Endodermal cell (in vitro differentiated cells): ENCODE measurements around the gene RNF220. TPM values are rescaled to one million over a fixed set of nuclear protein-coding genes. Genes with fewer than 3 reads are reported as not detected.

ENCODE experiments used
- DNase-seq: peaks from one replicate; pipeline ENCODE4 v3.0.0-alpha.2; 2017
- H3K27ac ChIP-seq: 2 replicates; pipeline ENCODE4 v1.5.1; 2013; ENCODE audit warnings: mild to moderate bottlenecking, low read depth, low read length, moderate library complexity
- H3K27me3 ChIP-seq: 2 replicates; pipeline ENCODE4 v1.6.1; 2013; ENCODE audit warnings: mild to moderate bottlenecking, low read length, moderate library complexity; ENCODE audit not compliant: insufficient read depth, control insufficient read depth, poor library complexity, severe bottlenecking
- H3K36me3 ChIP-seq: 2 replicates; pipeline ENCODE4 v1.7.0; 2013; ENCODE audit warnings: mild to moderate bottlenecking, low read length, moderate library complexity; ENCODE audit not compliant: control insufficient read depth, insufficient read depth
- H3K4me1 ChIP-seq: one replicate; pipeline ENCODE4 v1.7.0; 2013; ENCODE audit warnings: low read length; ENCODE audit not compliant: control insufficient read depth, insufficient read depth
- H3K4me3 ChIP-seq: 2 replicates; pipeline ENCODE4 v1.5.1; 2013; ENCODE audit warnings: mild to moderate bottlenecking, low read length, moderate library complexity
- H3K9ac ChIP-seq: 2 replicates; pipeline ENCODE4 v1.6.1; 2013; ENCODE audit warnings: mild to moderate bottlenecking, low read length, moderate library complexity; ENCODE audit not compliant: poor library complexity, severe bottlenecking; ENCODE audit errors: extremely low read depth
- H3K9me3 ChIP-seq: 2 replicates; pipeline ENCODE4 v1.6.1; 2013; ENCODE audit warnings: mild to moderate bottlenecking, low read length, moderate library complexity; ENCODE audit not compliant: control insufficient read depth
- H3K27ac Mint-ChIP-seq: 2 replicates; pipeline ENCODE4 v1.8.0; 2020; ENCODE audit warnings: mixed read lengths
- H3K27me3 Mint-ChIP-seq: 2 replicates; pipeline ENCODE4 v1.8.0; 2021; ENCODE audit warnings: mild to moderate bottlenecking, mixed read lengths; ENCODE audit not compliant: insufficient read depth
- H3K36me3 Mint-ChIP-seq: 2 replicates; pipeline ENCODE4 v1.8.0; 2020; ENCODE audit warnings: low read depth, mixed read lengths
- H3K4me1 Mint-ChIP-seq: 2 replicates; pipeline ENCODE4 v1.8.0; 2020; ENCODE audit warnings: mixed read lengths
- H3K4me3 Mint-ChIP-seq: 2 replicates; pipeline ENCODE4 v1.8.0; 2020; ENCODE audit warnings: mild to moderate bottlenecking, moderate library complexity, mixed read lengths
- H3K9me3 Mint-ChIP-seq: 2 replicates; pipeline ENCODE4 v1.8.0; 2020; ENCODE audit warnings: mild to moderate bottlenecking, mixed read lengths
- CTCF ChIP-seq: fragments of 200-600 bp; sonication (generic); conservative IDR thresholded peaks from 2 replicates; pipeline ENCODE4 v1.5.0; 2021; ENCODE audit warnings: antibody characterized with exemption, mild to moderate bottlenecking
- WGBS, 2 experiments: methylation state at CpG; one replicate each; pipeline versions ENCODE4 v1.1.5 to v1.1.7; 2013; ENCODE audit warnings: missing lambda C conversion rate in 2 of 2, mixed read lengths in 1 of 2; ENCODE audit not compliant: insufficient coverage in 1 of 2, insufficient read length in 1 of 2; 5-methylcytosine and 5-hydroxymethylcytosine counted together
- total RNA-seq, 2 donors: library from RNA; stranded (reverse); fragmentation: NEBNext Ultra II Directional in 1 of 2; extraction: Animal tissue kit (Norgen Biotek cat#: 25700) in 1 of 2; gene quantifications; 2 replicates in 1 of 2; 3 replicates in 1 of 2; pipeline ENCODE4 v1.2.1, GENCODE V29; 2021

Gene RNF220
- total RNA-seq, 2 donors from 2014 or later, result 94.6 to 95.5 TPM

GRCh38 chr1:44367944-44368343 is 37.1 kb upstream of the RNF220 start:
- H3K27me3 ChIP-seq, result no peaks in the 10 kb centered on the region
- no peak overlapping the region for H3K27ac ChIP-seq
- no peak for TF ChIP-seq CTCF
- DNase-seq, result no peak
- H3K27ac Mint-ChIP-seq, result no peak overlapping the region
- no peaks in the 10 kb centered on the region for H3K36me3 Mint-ChIP-seq
- no peaks in the 10 kb centered on the region for H3K36me3 ChIP-seq
- H3K4me3 Mint-ChIP-seq, result no peak overlapping the region
- no peaks in the 10 kb centered on the region for H3K9me3 Mint-ChIP-seq
- no peaks in the 10 kb centered on the region for H3K9me3 ChIP-seq
- H3K4me1 ChIP-seq, result no peaks in the 10 kb centered on the region
- H3K4me1 Mint-ChIP-seq, result no peaks in the 10 kb centered on the region
- H3K4me3 ChIP-seq, result no peak overlapping the region
- 100% methylated on average over 1 of the region's 1 CpG; no CpG with 5 or more reads in 1 of the 2 experiments for WGBS, 2 experiments
- H3K27me3 Mint-ChIP-seq, result peaks cover 16% of the 10 kb centered on the region
- no peak overlapping the region for H3K9ac ChIP-seq

- TF ChIP-seq CTCF, result no peak
- H3K4me1 Mint-ChIP-seq, result no peaks in the 10 kb centered on the region
- H3K4me1 ChIP-seq, result no peaks in the 10 kb centered on the region
- no peaks in the 10 kb centered on the region for H3K9me3 ChIP-seq
- peak; percentile 58 for DNase-seq
- peaks cover 16% of the 10 kb centered on the region for H3K27me3 Mint-ChIP-seq
- H3K27me3 ChIP-seq, result no peaks in the 10 kb centered on the region
- no peak overlapping the region for H3K9ac ChIP-seq
- no peaks in the 10 kb centered on the region for H3K36me3 ChIP-seq
- H3K27ac Mint-ChIP-seq, result no peak overlapping the region
- no peaks in the 10 kb centered on the region for H3K36me3 Mint-ChIP-seq
- H3K4me3 ChIP-seq, result no peak overlapping the region
- no peak overlapping the region for H3K27ac ChIP-seq
- no peaks in the 10 kb centered on the region for H3K9me3 Mint-ChIP-seq
- 84 to 85% methylated on average over 9 to 12 of the region's 12 CpGs for WGBS, 2 experiments
- H3K4me3 Mint-ChIP-seq, result no peak overlapping the region
Measured at GRCh38 chr1:44368471-44369151, 36.4 kb upstream of the RNF220 start.

GRCh38 chr1:44371206-44371605 is 33.8 kb upstream of the RNF220 start:
- Mint-ChIP-seq H3K36me3 (no peaks in the 10 kb centered on the region), H3K4me1 (no peaks in the 10 kb centered on the region), H3K9me3 (no peaks in the 10 kb centered on the region), H3K4me3 (no peak overlapping the region), H3K27me3 (peaks cover 16% of the 10 kb centered on the region), H3K27ac (no peak overlapping the region)
- no peak for DNase-seq
- Histone ChIP-seq H3K4me3 (no peak overlapping the region), H3K36me3 (no peaks in the 10 kb centered on the region), H3K9ac (no peak overlapping the region), H3K27me3 (no peaks in the 10 kb centered on the region), H3K9me3 (no peaks in the 10 kb centered on the region), H3K27ac (no peak overlapping the region), H3K4me1 (no peaks in the 10 kb centered on the region)
- TF ChIP-seq CTCF, result no peak
